Upper lobe of right lung (tissue), 1 donor: ENCODE data around the gene AGA. TPM values are rescaled to one million over a fixed set of nuclear protein-coding genes. Genes with fewer than 3 reads are reported as not detected.

Experiments
- ATAC-seq: fragments of 200-7000 bp; cut with Tn5 transposase; one replicate; pipeline ENCODE4 v1.9.1; 2020; ENCODE audit warnings: mild to moderate bottlenecking, moderate library complexity
- DNase-seq: peaks from one replicate; pipeline ENCODE4 v3.0.0-alpha.2; 2020
- H3K27ac ChIP-seq: fragments of 200-600 bp; one replicate; pipeline ENCODE4 v1.8.0; 2022
- H3K27me3 ChIP-seq: fragments of 200-600 bp; one replicate; pipeline ENCODE4 v1.8.0; 2022; ENCODE audit warnings: mild to moderate bottlenecking
- H3K36me3 ChIP-seq: fragments of 200-600 bp; one replicate; pipeline ENCODE4 v1.8.0; 2022
- H3K4me1 ChIP-seq: fragments of 200-600 bp; one replicate; pipeline ENCODE4 v1.8.0; 2022
- H3K4me3 ChIP-seq: fragments of 200-600 bp; one replicate; pipeline ENCODE4 v1.8.0; 2022; ENCODE audit warnings: mild to moderate bottlenecking
- H3K9me3 ChIP-seq: fragments of 200-600 bp; one replicate; pipeline ENCODE4 v1.8.0; 2022
- intact Hi-C: fragments of 100-400 bp; cut with DNase I; formaldehyde crosslinking; loops from one replicate; pipeline ENCODE4 v1.11.0; 2022
- long read RNA-seq: library from polyadenylated mRNA; unstranded; transcript quantifications from one replicate; pipeline ENCODE4 v2.0.0, GENCODE V29; 2021
- total RNA-seq: library from RNA; stranded (reverse); fragmentation: NEBNext Ultra II Directional; extraction: Animal tissue kit (Norgen Biotek cat#: 25700); gene quantifications from one replicate; pipeline ENCODE4 v1.2.1, GENCODE V29; 2021
- TF ChIP-seq, protein P1 (sequence below): fragments of 200-600 bp; IDR thresholded peaks from one replicate; pipeline ENCODE4 v1.8.0; 2022; ENCODE audit warnings: antibody characterized with exemption
- donor health status: DM: no; HTN: yes; CAD: no; lungs with severe emphysema.

AGA gene
- 30.2 TPM for total RNA-seq
- long read RNA-seq, transcript AGA-201 (9 exons, 2,107 nt), result major isoform, 37 of 48 reads
- long read RNA-seq, partial matches to known transcripts, result 4 of 48 reads
- long read RNA-seq, other reads (novel, unspliced or antisense), result 7 of 48 reads

DNA sequence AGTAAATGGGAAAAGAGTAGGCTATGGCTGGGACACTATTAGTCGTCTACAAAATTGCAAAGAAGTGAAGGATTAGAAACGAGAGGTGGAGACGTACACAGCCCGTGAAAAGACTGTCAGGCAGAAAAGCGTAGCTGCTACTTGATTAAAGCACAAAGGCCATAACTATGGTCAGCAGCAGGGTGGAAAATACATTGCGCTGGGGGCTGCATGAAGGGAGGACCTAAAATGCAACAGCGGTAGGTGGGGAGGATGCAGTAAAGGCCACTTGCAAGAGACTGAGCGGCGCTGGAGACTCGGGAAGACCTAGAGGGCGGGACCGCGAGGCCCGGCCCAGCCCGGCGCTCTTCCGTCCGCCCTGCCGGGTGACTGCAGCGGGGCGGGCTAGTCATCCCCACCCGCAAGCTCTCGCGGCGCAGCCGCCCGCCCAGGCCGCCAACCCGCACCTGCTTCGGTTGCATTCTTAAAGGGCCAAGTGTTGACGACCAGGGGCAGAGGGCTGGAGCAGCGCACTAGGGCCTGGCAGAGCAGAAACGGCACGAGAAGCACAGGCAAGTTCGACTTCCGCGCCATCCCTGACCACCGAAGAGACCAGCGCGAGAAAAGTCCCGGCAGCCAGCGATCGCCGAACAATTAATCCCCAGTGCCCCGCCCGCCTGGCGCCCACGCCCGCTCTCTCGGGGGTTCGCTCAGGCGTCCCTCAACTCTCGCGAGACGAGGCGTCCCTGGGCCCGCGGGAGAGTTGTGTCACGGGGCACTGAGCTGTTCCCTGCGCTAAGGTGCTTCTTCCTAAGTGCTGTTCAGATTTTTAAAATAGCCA, at the start of gene AGA:
TSS of gene AGA (minus strand) at position 635 of the 820 bp plus-strand sequence. CDS start at position 573, 62 bp downstream.
- peak within 1 kb of the TSS; percentile 80 for H3K4me3 ChIP-seq
- H3K36me3 ChIP-seq, result peaks cover 22% of the 10 kb centered on the region
- H3K27me3 ChIP-seq, result no peaks in the 10 kb centered on the region
- intact Hi-C loops, result no loop called here
- TF ChIP-seq, protein P1, sequence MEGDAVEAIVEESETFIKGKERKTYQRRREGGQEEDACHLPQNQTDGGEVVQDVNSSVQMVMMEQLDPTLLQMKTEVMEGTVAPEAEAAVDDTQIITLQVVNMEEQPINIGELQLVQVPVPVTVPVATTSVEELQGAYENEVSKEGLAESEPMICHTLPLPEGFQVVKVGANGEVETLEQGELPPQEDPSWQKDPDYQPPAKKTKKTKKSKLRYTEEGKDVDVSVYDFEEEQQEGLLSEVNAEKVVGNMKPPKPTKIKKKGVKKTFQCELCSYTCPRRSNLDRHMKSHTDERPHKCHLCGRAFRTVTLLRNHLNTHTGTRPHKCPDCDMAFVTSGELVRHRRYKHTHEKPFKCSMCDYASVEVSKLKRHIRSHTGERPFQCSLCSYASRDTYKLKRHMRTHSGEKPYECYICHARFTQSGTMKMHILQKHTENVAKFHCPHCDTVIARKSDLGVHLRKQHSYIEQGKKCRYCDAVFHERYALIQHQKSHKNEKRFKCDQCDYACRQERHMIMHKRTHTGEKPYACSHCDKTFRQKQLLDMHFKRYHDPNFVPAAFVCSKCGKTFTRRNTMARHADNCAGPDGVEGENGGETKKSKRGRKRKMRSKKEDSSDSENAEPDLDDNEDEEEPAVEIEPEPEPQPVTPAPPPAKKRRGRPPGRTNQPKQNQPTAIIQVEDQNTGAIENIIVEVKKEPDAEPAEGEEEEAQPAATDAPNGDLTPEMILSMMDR, result no peak
- ATAC-seq (peak; percentile 97), DNase-seq (peak; percentile 99)
- no peaks in the 10 kb centered on the region for H3K9me3 ChIP-seq
- peaks cover 8% of the 10 kb centered on the region for H3K4me1 ChIP-seq
- peak within 1 kb of the TSS; percentile 94 for H3K27ac ChIP-seq

DNA sequence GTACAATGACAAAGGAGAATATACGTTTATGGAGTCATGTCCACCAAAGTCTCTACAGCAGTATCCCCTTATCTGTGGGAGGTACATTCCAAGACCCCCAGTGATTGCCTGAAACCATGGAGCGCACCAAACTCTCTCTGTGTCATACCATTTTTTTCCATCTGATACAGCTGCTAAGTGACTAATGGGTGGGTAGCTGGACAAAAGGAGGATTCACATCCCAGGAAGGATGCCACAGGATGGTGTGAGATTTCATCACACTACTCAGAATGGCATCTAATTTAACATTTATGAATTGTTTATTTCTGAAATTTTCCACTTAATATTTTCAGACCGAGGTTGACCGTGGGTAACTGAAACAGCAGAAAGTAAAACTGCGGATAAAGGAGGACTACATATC, 49.8 kb upstream of the AGA start:
- Histone ChIP-seq H3K4me3 (no peak overlapping the region), H3K9me3 (no peaks in the 10 kb centered on the region), H3K27me3 (no peaks in the 10 kb centered on the region), H3K4me1 (no peaks in the 10 kb centered on the region), H3K36me3 (no peaks in the 10 kb centered on the region), H3K27ac (no peak overlapping the region)
- TF ChIP-seq, protein P1, result no peak
- DNase-seq (no peak), ATAC-seq (no peak)
- intact Hi-C loops, result no loop called here

DNA sequence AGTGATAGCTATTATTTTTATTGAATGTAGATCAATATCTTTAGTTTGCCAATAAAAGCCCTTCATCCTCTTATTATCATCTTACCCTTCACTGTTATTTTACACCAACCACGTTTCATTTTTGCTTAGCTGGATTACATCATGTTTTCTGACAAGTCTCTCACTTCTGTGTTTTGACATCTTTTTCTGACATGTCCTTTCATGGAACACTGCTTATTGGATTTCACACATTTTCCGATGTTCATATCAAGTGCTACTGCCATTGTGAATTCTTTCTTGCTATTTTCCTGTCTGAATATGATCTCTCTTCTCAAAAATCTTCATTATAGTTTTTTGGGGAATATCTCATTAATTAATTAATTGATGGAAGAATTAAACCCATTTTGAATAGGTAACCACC, 48.5 kb upstream of the AGA start:
- TF ChIP-seq, protein P1, result no peak
- Histone ChIP-seq H3K9me3 (no peaks in the 10 kb centered on the region), H3K27me3 (no peaks in the 10 kb centered on the region), H3K27ac (no peak overlapping the region), H3K36me3 (no peaks in the 10 kb centered on the region), H3K4me3 (no peak overlapping the region), H3K4me1 (no peaks in the 10 kb centered on the region)
- ATAC-seq, result no peak
- intact Hi-C loops, result no loop called here
- DNase-seq, result no peak

DNA sequence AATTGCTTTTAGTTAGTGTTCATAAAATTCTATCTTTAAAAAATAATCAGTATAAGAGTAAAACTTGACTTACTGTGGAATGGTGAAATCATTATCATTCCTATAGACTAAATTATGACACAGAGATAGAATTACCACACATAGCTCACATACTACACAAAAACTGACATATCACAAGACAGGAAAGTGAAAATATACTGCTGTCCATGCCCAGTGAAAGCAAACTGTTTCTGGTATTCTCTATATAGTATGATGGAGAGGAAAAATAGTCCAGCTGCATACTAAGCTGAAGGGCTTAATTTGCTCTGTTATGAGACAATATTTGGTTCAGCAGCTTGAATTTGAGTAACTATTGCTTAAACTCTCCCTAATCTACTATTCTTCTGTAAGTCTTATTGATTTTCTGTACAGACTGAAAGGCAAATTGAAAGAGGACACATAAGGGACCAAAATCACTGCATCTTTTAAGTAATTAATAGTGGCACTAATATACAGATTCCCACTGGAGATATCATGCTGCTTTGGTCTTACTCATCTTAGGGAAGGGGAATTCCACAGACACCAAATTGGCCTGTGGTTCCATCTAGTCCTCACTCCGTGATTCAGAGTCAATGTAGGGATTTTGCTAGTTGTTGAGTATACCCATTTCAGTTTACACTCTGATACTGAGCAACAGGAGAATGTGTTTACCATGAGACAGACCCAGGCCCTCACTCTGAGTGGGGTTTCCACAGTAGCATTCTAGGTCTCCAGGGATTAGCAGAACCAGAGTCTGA, 47.4 kb upstream of the AGA start:
- no peak for ATAC-seq
- DNase-seq, result no peak
- no peak overlapping the region for H3K27ac ChIP-seq
- H3K4me1 ChIP-seq, result no peaks in the 10 kb centered on the region
- H3K4me3 ChIP-seq, result no peak overlapping the region
- H3K27me3 ChIP-seq, result no peaks in the 10 kb centered on the region
- intact Hi-C loops, result no loop called here
- no peaks in the 10 kb centered on the region for H3K9me3 ChIP-seq
- TF ChIP-seq, protein P1, result no peak
- no peaks in the 10 kb centered on the region for H3K36me3 ChIP-seq

DNA sequence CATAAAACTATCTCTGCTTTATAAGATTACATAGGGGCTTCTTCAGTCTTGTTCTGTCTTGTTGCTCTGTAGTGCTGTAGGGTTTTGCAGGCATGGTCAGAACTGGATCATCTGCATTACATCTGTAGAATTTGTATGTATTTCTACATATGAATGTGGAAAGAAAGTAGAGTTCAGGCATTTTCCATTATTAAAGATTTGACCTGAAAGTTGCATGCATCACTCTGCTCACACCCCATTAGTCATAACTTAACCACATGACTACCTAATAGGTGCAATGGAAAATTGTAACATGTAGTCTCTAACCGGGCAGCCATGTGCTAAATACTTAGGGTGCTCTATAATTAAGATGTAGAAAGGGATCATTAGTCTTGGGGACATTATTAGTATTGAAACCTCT, 45.7 kb upstream of the AGA start:
- H3K36me3 ChIP-seq, result no peaks in the 10 kb centered on the region
- ATAC-seq (no peak), DNase-seq (no peak)
- H3K27ac ChIP-seq, result no peak overlapping the region
- no peaks in the 10 kb centered on the region for H3K9me3 ChIP-seq
- TF ChIP-seq, protein P1, result no peak
- no peaks in the 10 kb centered on the region for H3K4me1 ChIP-seq
- no peak overlapping the region for H3K4me3 ChIP-seq
- intact Hi-C loops, result no loop called here
- H3K27me3 ChIP-seq, result no peaks in the 10 kb centered on the region
